PC-3 (cell line): ENCODE data around the gene ZFP2. TPM values are rescaled to one million over a fixed set of nuclear protein-coding genes. Genes with fewer than 3 reads are reported as not detected.

Experiments used
- ATAC-seq: fragments of 200-7000 bp; cut with Tn5 transposase; 2 replicates; pipeline ENCODE4 v1.9.1; 2020; ENCODE audit warnings: mild to moderate bottlenecking, moderate library complexity
- BruUV-seq: library from RNA; stranded (reverse); fragments of 400-500 nt; replicated peaks from 2 replicates; lab custom pipeline; 2021; lab: Mats Ljungman, UMichigan
- CTCF ChIA-PET: fragments of 300-600 bp; sonication (Branson Sonifier 250); formaldehyde crosslinking; loops from one replicate; lab custom pipeline; 2022; ENCODE audit warnings: antibody characterized with exemption; lab: Charles Lee
- POLR2A ChIA-PET: fragments of 300-600 bp; sonication (Branson Sonifier 250); formaldehyde crosslinking; loops from one replicate; lab custom pipeline; 2022; ENCODE audit warnings: antibody characterized with exemption; ENCODE audit not compliant: unreplicated experiment; lab: Charles Lee
- DNase-seq: peaks from one replicate; pipeline ENCODE4 v3.0.0-alpha.2; 2015
- H2AFZ ChIP-seq: fragments of 300-600 bp; sonication (generic); 2 replicates; pipeline ENCODE4 v1.6.0; 2016; ENCODE audit warnings: antibody characterized with exemption, low read length
- H3F3A ChIP-seq: fragments of 300-600 bp; sonication (generic); one replicate; pipeline ENCODE4 v1.6.0; 2017; ENCODE audit warnings: antibody characterized with exemption, low read length, control low read depth, mild to moderate bottlenecking; ENCODE audit not compliant: unreplicated experiment
- H3K27ac ChIP-seq: fragments of 300-600 bp; sonication (generic); 2 replicates; pipeline ENCODE4 v1.5.1; 2016; ENCODE audit warnings: mild to moderate bottlenecking, low read length
- H3K27me3 ChIP-seq: fragments of 300-600 bp; sonication (generic); 2 replicates; pipeline ENCODE4 v1.6.1; 2016; ENCODE audit warnings: low read length, mixed read lengths
- H3K36me3 ChIP-seq: fragments of 300-600 bp; sonication (generic); 2 replicates; pipeline ENCODE4 v1.6.1; 2016; ENCODE audit warnings: low read depth, mixed run types, low read length, mixed read lengths
- H3K4me1 ChIP-seq: fragments of 300-600 bp; sonication (generic); 2 replicates; pipeline ENCODE4 v1.5.1; 2016; ENCODE audit warnings: low read length; ENCODE audit not compliant: insufficient read depth
- H3K4me2 ChIP-seq: fragments of 300-600 bp; sonication (generic); 2 replicates; pipeline ENCODE4 v1.6.0; 2016; ENCODE audit warnings: low read length
- H3K4me3 ChIP-seq: fragments of 300-600 bp; sonication (generic); 2 replicates; pipeline ENCODE4 v1.5.1; 2016; ENCODE audit warnings: mild to moderate bottlenecking, low read length, mixed read lengths
- H3K79me2 ChIP-seq: fragments of 300-600 bp; sonication (generic); 2 replicates; pipeline ENCODE4 v1.6.1; 2017; ENCODE audit warnings: low read length, mixed read lengths
- H3K9ac ChIP-seq: fragments of 300-600 bp; sonication (generic); 2 replicates; pipeline ENCODE4 v1.6.0; 2016; ENCODE audit warnings: mild to moderate bottlenecking, low read length
- H3K9me2 ChIP-seq: fragments of 300-600 bp; sonication (generic); replicated peaks from 2 replicates; pipeline ENCODE4 v1.6.1; 2016; ENCODE audit warnings: mixed run types, low read length, mixed read lengths
- H3K9me3 ChIP-seq: fragments of 300-600 bp; sonication (generic); 2 replicates; pipeline ENCODE4 v1.6.1; 2016; ENCODE audit warnings: low read length, mixed read lengths
- H4K20me1 ChIP-seq: fragments of 300-600 bp; sonication (generic); 2 replicates; pipeline ENCODE4 v1.6.1; 2016; ENCODE audit warnings: low read length, mixed read lengths
- CTCF ChIP-seq: fragments of 300-600 bp; sonication (generic); conservative IDR thresholded peaks from 2 replicates; pipeline ENCODE4 v1.5.1; 2017; ENCODE audit warnings: antibody characterized with exemption, low read depth, mild to moderate bottlenecking, low read length
- EZH2 ChIP-seq: fragments of 300-600 bp; sonication (generic); IDR thresholded peaks from one replicate; pipeline ENCODE4 v1.6.1; 2017; ENCODE audit warnings: antibody characterized with exemption, mild to moderate bottlenecking, low read length; ENCODE audit not compliant: unreplicated experiment
- EZH2phosphoT487 ChIP-seq: fragments of 300-600 bp; sonication (generic); IDR thresholded peaks from 2 replicates; pipeline ENCODE4 v1.6.1; 2018; ENCODE audit warnings: mild to moderate bottlenecking, antibody characterized with exemption, low read length, borderline replicate concordance
- intact Hi-C: fragments of 100-400 bp; cut with micrococcal nuclease; formaldehyde crosslinking; loops from 2 replicates; pipeline ENCODE4 v1.9.0; 2023
- total RNA-seq: library from RNA; depleted of rRNA; stranded (reverse); fragments of >200 nt; gene quantifications from 2 replicates; pipeline ENCODE4 v1.2.3, GENCODE V29; 2014

ZFP2 gene
- total RNA-seq, 1 experiment from 2014 or later, result 0.07 TPM

- H3K36me3 ChIP-seq, result peaks cover 81% of the 10 kb centered on the region
- no peaks in the 10 kb centered on the region for H3K27me3 ChIP-seq
- no peak overlapping the region for H2AFZ ChIP-seq
- H4K20me1 ChIP-seq, result no peaks in the 10 kb centered on the region
- no peaks in the 10 kb centered on the region for H3K4me1 ChIP-seq
- H3K27ac ChIP-seq, result no peak overlapping the region
- intact Hi-C loops, result no loop called here
- ATAC-seq (no peak), DNase-seq (no peak)
- CTCF ChIA-PET, result no interaction called here
- H3K9me3 ChIP-seq, result peaks cover 1% of the 10 kb centered on the region; the same call in 1 of the 2 replicates
- no TSS peak for BruUV-seq
- H3K79me2 ChIP-seq, result peaks cover 12% of the 10 kb centered on the region
- no peak overlapping the region for H3K4me3 ChIP-seq
- no peak for TF ChIP-seq CTCF
- POLR2A ChIA-PET, result no interaction called here
- H3K9ac ChIP-seq, result no peak overlapping the region
- H3K9me2 ChIP-seq, result no peaks in the 10 kb centered on the region
- no peak overlapping the region for H3K4me2 ChIP-seq
- H3F3A ChIP-seq, result no peaks in the 10 kb centered on the region
Observed at GRCh38 chr5:178866946-178867345, 28.8 kb upstream of the ZFP2 start.

- ChIA-PET CTCF (no interaction called here), POLR2A (no interaction called here)
- ATAC-seq (no peak), DNase-seq (no peak)
- BruUV-seq, result no TSS peak
- TF ChIP-seq EZH2, result no peak
- TF ChIP-seq CTCF, result no peak
- TF ChIP-seq EZH2phosphoT487, result no peak
- Histone ChIP-seq H3K4me3 (no peak overlapping the region), H3K36me3 (peaks cover 88% of the 10 kb centered on the region), H3K4me2 (no peak overlapping the region), H3K27me3 (no peaks in the 10 kb centered on the region), H3K9me3 (peaks cover 18% of the 10 kb centered on the region), H3K4me1 (no peaks in the 10 kb centered on the region), H3F3A (no peaks in the 10 kb centered on the region), H4K20me1 (no peaks in the 10 kb centered on the region), H3K27ac (no peak overlapping the region), H3K9ac (no peak overlapping the region), H2AFZ (no peak overlapping the region), H3K9me2 (no peaks in the 10 kb centered on the region), H3K79me2 (no peaks in the 10 kb centered on the region)
- intact Hi-C loops, result no loop called here
Observed at GRCh38 chr5:178869577-178869976, 26.1 kb upstream of the ZFP2 start.

- TF ChIP-seq CTCF (no peak), EZH2phosphoT487 (no peak), EZH2 (no peak)
- H3K36me3 ChIP-seq, result peaks cover 90% of the 10 kb centered on the region
- no peaks in the 10 kb centered on the region for H3K4me1 ChIP-seq
- ATAC-seq, result no peak
- no peak overlapping the region for H3K27ac ChIP-seq
- H3K9ac ChIP-seq, result no peak overlapping the region
- no peak overlapping the region for H2AFZ ChIP-seq
- H3K4me2 ChIP-seq, result no peak overlapping the region
- no peak for DNase-seq
- intact Hi-C loops, result no loop called here
- H3K27me3 ChIP-seq, result no peaks in the 10 kb centered on the region
- no peak overlapping the region for H3K4me3 ChIP-seq
- H3F3A ChIP-seq, result no peaks in the 10 kb centered on the region
- ChIA-PET CTCF (no interaction called here), POLR2A (no interaction called here)
- no peaks in the 10 kb centered on the region for H3K79me2 ChIP-seq
- H3K9me2 ChIP-seq, result no peaks in the 10 kb centered on the region
- peaks cover 24% of the 10 kb centered on the region for H3K9me3 ChIP-seq
- no peaks in the 10 kb centered on the region for H4K20me1 ChIP-seq
- BruUV-seq, result no TSS peak
Observed at GRCh38 chr5:178870411-178870810, 25.3 kb upstream of the ZFP2 start.
